Gastroesophageal sphincter (tissue), 4 donors: ENCODE data around the gene ZSCAN29. TPM values are rescaled to one million over a fixed set of nuclear protein-coding genes. Genes with fewer than 3 reads are reported as not detected.
"Not testable (repeated sequence)": the region's sequence is repeated elsewhere in the genome, so short reads cannot be mapped to it uniquely, and the experiment has no call there.

Experiments
- ATAC-seq: fragments of 150-250 bp; one replicate; pipeline ENCODE4 v1.9.1; 2016; ENCODE audit warnings: mild to moderate bottlenecking, moderate library complexity
- H3K27ac ChIP-seq, 4 donors: fragments of 200-600 bp; sonication (generic) in 3 of 4; 1 replicate in 3 of 4; 2 replicates in 1 of 4; pipeline ENCODE4 v1.5.1; 2016 to 2019
- H3K27me3 ChIP-seq: fragments of 200-600 bp; sonication (generic); one replicate; pipeline ENCODE4 v1.5.1; 2019
- H3K36me3 ChIP-seq, 2 donors: fragments of 200-600 bp; sonication (generic); one replicate each; pipeline ENCODE4 v1.5.1; 2019; ENCODE audit warnings: control low read depth in 1 of 2
- H3K4me1 ChIP-seq, 3 donors: fragments of 200-600 bp; sonication (generic); 1 replicate in 2 of 3; 2 replicates in 1 of 3; pipeline ENCODE4 v1.5.1; 2016 to 2019; ENCODE audit warnings: control low read depth in 2 of 3
- H3K4me3 ChIP-seq, 2 donors: fragments of 200-600 bp; sonication (generic); one replicate each; pipeline ENCODE4 v1.5.1; 2019; ENCODE audit warnings: mild to moderate bottlenecking in 1 of 2, moderate library complexity in 1 of 2
- H3K9me3 ChIP-seq, 3 donors: fragments of 200-600 bp; sonication (generic); one replicate each; pipeline ENCODE4 v1.5.1; 2017 to 2019; ENCODE audit warnings: control low read depth in 2 of 3
- CTCF ChIP-seq, 4 experiments: fragments of 200-600 bp in 2 of 4; fragments of 450-650 bp in 2 of 4; sonication (generic) in 1 of 4; IDR thresholded peaks; one replicate each; pipeline ENCODE4 v1.5.1; 2017 to 2019; ENCODE audit warnings: antibody characterized with exemption in 4 of 4, mild to moderate bottlenecking in 2 of 4, moderate library complexity in 2 of 4
- EP300 ChIP-seq: sonication (generic); formaldehyde crosslinking; IDR thresholded peaks from one replicate; pipeline ENCODE4 v1.6.1; 2017; ENCODE audit warnings: antibody characterized with exemption, mild to moderate bottlenecking
- POLR2A ChIP-seq, 2 donors: fragments of 450-650 bp; IDR thresholded peaks; one replicate each; pipeline ENCODE4 v1.6.1; 2017; ENCODE audit warnings: antibody characterized with exemption in 2 of 2, mild to moderate bottlenecking in 2 of 2, moderate library complexity in 1 of 2
- POLR2AphosphoS5 ChIP-seq: sonication (generic); formaldehyde crosslinking; IDR thresholded peaks from one replicate; pipeline ENCODE4 v1.6.1; 2017; ENCODE audit warnings: antibody characterized with exemption
- WGBS, 2 donors: methylation state at CpG; one replicate each; pipeline ENCODE4 v1.1.5; 2018; ENCODE audit warnings: low coverage in 1 of 2; 5-methylcytosine and 5-hydroxymethylcytosine counted together
- total RNA-seq, 4 donors: library from RNA; depleted of rRNA; stranded (reverse); fragments of >200 nt; gene quantifications; one replicate each; pipeline ENCODE4 v1.1.0, GENCODE V29; 2016

The ZSCAN29 gene
- total RNA-seq, 4 donors from 2014 or later = 18.0 to 30.7 (median 22.3) TPM

DNA sequence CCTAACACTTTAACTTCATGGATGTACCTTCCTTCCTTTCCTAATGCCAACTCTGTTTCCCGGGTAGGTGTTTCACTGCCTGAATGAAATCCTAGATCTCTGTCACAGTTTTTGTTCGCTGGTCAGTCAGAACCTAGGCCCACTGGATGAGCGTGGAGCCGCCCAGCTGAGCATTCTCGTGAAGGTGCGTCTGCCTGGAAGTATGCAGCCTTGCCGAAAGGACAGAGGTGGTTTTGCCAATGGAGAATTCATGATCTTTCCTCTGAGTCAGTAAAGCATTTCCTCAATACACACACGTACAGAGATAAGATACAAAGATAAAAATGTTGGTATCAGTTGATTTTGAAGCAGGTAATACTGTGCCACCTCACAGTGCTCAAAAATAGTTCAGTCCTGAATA is 32.8 kb upstream of the ZSCAN29 start:
- TF ChIP-seq POLR2A (IDR thresholded peaks at IDR 0.05) (no peak), POLR2AphosphoS5 (no peak), EP300 (no peak), CTCF (IDR thresholded peaks at IDR 0.05) (no peak)
- WGBS, 2 donors = 82 to 100% methylated on average over 2 to 8 of the region's 8 CpGs
- H3K27ac ChIP-seq = no peak overlapping the region

GRCh38 chr15:43402255-43402654 is 31.4 kb upstream of the ZSCAN29 start:
- Histone ChIP-seq H3K9me3 (no peaks in the 10 kb centered on the region), H3K4me3 (no peak overlapping the region), H3K27ac (no peak overlapping the region), H3K27me3 (no peaks in the 10 kb centered on the region), H3K4me1 (no peaks in the 10 kb centered on the region), H3K36me3 (peaks cover 0 to 100% of the 10 kb centered on the region in 2 donors)
- TF ChIP-seq CTCF (IDR thresholded peaks at IDR 0.05) (no peak), POLR2AphosphoS5 (no peak), POLR2A (IDR thresholded peaks at IDR 0.05) (no peak), EP300 (no peak)
- ATAC-seq = no peak
- WGBS, 2 donors = 78 to 93% methylated on average over 2 to 3 of the region's 3 CpGs

More for the DNA sequence above, 32.8 kb upstream of the ZSCAN29 start:
- Histone ChIP-seq H3K4me1 (no peaks in the 10 kb centered on the region), H3K27me3 (no peaks in the 10 kb centered on the region), H3K9me3 (no peaks in the 10 kb centered on the region), H3K36me3 (peaks cover 0 to 100% of the 10 kb centered on the region in 2 donors), H3K4me3 (no peak overlapping the region)
- ATAC-seq = no peak

GRCh38 chr15:43393592-43393991 is 22.7 kb upstream of the ZSCAN29 start:
- H3K27me3 ChIP-seq, ATAC-seq, H3K4me3 ChIP-seq, H3K9me3 ChIP-seq, H3K4me1 ChIP-seq, H3K27ac ChIP-seq: not testable (repeated sequence)
- peaks cover 0 to 80% of the 10 kb centered on the region in 2 donors for H3K36me3 ChIP-seq
- WGBS, 2 donors = 90 to 93% methylated on average over 3 to 6 of the region's 6 CpGs

GRCh38 chr15:43390723-43391122 is 19.9 kb upstream of the ZSCAN29 start:
- TF ChIP-seq POLR2A (IDR thresholded peaks at IDR 0.05) = no peak
- no peak for TF ChIP-seq EP300
- TF ChIP-seq POLR2AphosphoS5 = no peak
- no peak for TF ChIP-seq CTCF (IDR thresholded peaks at IDR 0.05)
- 92 to 97% methylated on average over 6 to 7 of the region's 8 CpGs for WGBS, 2 donors
- no peaks in the 10 kb centered on the region for H3K4me1 ChIP-seq
- H3K36me3 ChIP-seq = peaks cover 0 to 80% of the 10 kb centered on the region in 2 donors
- H3K9me3 ChIP-seq = no peaks in the 10 kb centered on the region
- no peaks in the 10 kb centered on the region for H3K27me3 ChIP-seq
- no peak for ATAC-seq
- H3K27ac ChIP-seq = no peak overlapping the region
- H3K4me3 ChIP-seq = no peak overlapping the region

DNA sequence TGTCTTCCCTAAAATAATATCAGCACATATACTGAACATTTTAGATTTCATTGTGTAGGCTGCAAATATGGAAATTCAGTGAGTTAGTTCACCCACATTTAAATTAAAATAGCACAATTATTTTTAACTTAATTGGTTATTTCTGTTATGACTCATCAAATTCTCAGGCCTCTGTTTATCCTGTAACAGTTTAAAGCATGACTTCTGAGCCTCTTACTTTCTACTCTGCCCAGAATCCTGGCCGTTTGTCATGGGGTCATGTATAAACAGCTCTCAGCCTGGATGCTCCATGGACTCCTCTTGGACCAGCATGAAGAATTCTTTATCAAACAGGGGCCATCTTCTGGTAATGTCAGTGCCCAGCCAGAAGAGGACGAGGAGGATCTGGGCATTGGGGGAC is 12.2 kb upstream of the ZSCAN29 start:
- no peaks in the 10 kb centered on the region for H3K27me3 ChIP-seq
- no peak for ATAC-seq
- H3K4me1 ChIP-seq = peaks cover 0 to 13% (median 0%) of the 10 kb centered on the region in 3 donors
- no peak for TF ChIP-seq POLR2AphosphoS5
- TF ChIP-seq EP300 = no peak
- TF ChIP-seq POLR2A (IDR thresholded peaks at IDR 0.05) = no peak
- TF ChIP-seq CTCF (IDR thresholded peaks at IDR 0.05) = no peak
- no peak overlapping the region for H3K4me3 ChIP-seq
- WGBS, 2 donors = 17 to 18% methylated on average over 1 of the region's 2 CpGs
- peak overlapping the region in 1 of 4 donors; percentile 9 for H3K27ac ChIP-seq
- H3K36me3 ChIP-seq = peaks cover 0 to 95% of the 10 kb centered on the region in 2 donors
- H3K9me3 ChIP-seq = no peaks in the 10 kb centered on the region
